ENCODE results near the gene TTC28.

The TTC28 gene

DNA sequence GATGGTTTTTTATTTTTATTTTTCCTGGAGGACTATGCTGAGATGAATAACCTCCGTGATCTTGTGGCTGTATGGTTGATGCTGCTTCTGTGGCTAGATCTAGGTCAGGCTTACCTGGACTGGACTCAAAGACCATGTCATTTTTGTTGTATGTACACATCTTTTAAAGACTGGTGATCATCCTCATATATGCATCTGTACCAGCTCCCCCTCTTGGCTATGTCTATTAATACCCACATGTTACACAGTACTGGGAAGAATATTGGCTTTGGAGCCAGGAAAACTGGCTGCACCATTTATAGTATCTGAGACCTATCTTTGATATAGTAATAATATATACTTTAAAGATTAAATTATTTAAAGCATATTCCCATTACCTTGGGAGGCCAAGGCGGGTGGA, 742.2 kb downstream of the TTC28 start:
- DNase-seq, result no peak

DNA sequence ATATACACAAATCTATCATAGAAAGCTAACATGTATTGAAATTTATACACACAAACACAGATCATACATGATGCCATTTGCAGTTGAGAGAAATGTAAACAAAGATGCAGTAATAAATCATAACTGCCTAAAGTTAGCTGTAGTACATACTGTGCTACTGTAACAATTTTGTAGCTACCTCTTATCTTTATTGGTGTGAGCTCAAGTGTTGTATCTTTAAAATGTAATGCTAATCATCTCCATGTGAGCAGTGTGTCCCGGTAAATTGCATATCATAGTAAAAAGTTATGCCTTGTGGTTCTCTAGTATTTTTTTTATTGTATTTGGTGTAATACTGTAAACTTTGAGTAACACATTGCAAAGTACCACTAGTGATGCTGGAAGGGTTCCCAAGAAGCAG, 743.7 kb downstream of the TTC28 start:
- no peak for DNase-seq

DNA sequence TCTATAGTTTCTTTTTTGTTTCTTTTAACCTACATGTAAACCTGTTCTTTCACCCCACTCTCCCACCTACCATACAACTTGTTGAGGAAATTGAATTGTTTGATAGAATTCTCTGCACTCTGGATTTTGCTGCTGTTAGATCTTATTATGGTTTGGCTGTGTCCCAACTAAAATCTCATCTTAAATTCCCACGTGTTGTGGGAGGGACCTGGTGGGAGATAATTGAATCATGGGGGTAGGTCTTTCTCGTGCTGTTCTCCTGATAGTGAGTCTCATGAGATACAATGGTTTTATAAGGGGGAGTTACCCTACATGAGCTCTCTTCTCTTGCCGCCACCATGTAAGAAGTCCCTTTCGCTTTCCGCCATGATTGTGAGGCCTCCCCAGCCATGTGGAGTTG, 745.6 kb downstream of the TTC28 start:
- no peak for DNase-seq

DNA sequence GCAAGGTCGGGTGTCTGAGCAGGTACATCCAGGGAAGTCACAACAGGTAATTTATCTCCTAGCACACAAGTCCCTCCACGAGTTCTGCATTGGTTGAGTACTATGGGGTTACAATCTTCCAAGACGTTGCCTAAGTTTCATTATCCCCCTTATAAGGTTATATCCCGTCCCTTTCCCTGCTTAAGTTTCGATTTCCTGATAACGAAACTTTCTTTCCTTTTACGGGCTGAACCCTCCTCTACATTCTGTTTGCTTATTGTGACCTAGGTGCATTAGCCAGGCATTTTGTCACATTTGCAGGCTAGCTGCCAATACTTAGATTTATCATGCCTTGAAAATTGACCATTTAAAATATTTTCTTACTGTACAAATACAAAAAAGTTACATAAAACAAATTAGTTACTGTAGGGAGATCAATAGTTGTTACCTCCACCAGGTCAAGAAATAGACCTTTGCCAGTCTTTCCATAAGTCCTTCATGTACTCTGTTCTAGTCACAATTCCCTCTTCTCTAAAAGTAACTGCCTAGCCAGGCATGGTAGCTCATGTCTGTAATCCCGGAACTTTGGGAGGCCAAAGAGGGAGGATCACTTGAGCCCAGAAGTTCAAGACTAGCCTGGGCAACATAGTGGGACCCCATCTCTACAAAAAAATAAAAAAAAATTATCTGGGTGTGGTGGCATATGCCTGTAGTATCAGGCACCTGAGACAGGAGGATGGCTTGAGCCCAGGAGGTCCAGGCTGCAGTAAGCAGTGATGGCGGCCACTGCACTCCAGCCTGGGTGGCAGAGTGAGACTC, 746.3 kb downstream of the TTC28 start:
- no peak for DNase-seq

DNA sequence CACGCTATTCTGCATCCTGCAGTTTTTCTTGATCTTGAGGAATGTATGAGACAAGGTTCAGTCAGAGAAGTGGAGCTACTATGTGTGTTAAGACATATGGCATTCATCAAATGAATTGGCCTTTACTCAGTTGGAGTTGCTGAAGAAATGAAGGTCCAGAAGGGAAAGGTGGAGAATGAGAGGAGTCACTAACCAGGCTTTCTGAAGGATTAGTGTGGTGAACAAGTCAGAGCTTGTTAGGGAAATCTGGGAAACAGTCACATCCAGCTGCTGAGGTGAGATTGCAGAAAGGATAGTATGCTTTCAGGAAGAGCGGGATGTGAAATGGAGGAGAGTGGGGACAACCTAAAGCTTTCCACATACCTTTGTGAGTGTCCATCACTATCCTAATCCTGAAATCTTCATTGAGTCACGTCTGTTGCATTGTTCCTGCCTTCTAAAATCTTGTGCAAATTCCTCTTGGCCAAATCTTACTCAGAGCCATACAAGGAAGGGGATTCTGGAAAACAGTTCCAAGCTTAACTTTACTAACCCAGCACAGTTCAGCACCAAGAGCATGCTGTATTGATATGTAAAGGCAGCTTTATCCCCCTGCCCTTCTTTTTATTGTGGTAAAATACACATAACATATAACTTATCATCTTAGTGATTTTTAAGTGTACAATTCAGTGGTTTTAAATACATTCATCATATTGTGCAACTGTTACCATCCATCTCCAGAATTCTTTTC, 749.1 kb downstream of the TTC28 start:
- DNase-seq, result no peak
